ENCODE results near the gene RBM26.

DNA sequence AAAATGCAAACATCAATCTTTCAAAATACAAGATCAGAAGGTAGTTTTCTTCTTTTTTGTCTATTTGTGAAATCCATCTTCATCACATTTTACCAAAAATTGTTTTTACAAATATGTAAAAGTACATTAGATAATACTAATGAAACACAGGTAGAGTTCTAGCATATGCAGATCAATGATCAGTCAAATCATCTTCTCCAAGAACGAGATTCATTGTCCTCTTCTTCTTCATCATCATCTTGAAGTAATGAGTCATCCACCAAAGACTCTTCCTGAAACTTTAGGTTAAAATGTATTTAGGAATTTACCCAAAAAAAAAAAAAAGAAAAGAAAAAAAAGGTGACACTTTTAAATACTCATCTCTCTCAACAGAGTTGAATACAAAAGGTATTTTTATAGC, 85.6 kb downstream of the RBM26 start:
- TF ChIP-seq, protein P1, sequence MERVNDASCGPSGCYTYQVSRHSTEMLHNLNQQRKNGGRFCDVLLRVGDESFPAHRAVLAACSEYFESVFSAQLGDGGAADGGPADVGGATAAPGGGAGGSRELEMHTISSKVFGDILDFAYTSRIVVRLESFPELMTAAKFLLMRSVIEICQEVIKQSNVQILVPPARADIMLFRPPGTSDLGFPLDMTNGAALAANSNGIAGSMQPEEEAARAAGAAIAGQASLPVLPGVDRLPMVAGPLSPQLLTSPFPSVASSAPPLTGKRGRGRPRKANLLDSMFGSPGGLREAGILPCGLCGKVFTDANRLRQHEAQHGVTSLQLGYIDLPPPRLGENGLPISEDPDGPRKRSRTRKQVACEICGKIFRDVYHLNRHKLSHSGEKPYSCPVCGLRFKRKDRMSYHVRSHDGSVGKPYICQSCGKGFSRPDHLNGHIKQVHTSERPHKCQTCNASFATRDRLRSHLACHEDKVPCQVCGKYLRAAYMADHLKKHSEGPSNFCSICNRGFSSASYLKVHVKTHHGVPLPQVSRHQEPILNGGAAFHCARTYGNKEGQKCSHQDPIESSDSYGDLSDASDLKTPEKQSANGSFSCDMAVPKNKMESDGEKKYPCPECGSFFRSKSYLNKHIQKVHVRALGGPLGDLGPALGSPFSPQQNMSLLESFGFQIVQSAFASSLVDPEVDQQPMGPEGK (CRISPR knock-in tag; IDR thresholded peaks at IDR 0.05; ENCODE audit: borderline replicate concordance) = no peak
- TF ChIP-seq ESRRG (CRISPR knock-in tag; IDR thresholded peaks at IDR 0.05) (no peak), SNAI2 (CRISPR knock-in tag; IDR thresholded peaks at IDR 0.05) (no peak), TCF4 (CRISPR knock-in tag; IDR thresholded peaks at IDR 0.05; ENCODE audit: borderline replicate concordance) (no peak), TOX (CRISPR knock-in tag; IDR thresholded peaks at IDR 0.05; ENCODE audit: borderline replicate concordance) (no peak), ZFP30 (CRISPR knock-in tag; IDR thresholded peaks at IDR 0.05) (no peak), ZNF70 (CRISPR knock-in tag; IDR thresholded peaks at IDR 0.05) (no peak), OSR1 (CRISPR knock-in tag; IDR thresholded peaks at IDR 0.05) (no peak), ARNTL (CRISPR knock-in tag; IDR thresholded peaks at IDR 0.05; ENCODE audit: borderline replicate concordance, low read depth) (no peak), ZNF565 (CRISPR knock-in tag; conservative IDR thresholded peaks at IDR 0.05; ENCODE audit: low read depth) (no peak), ZFP3 (CRISPR knock-in tag; IDR thresholded peaks at IDR 0.05) (no peak)
- TF ChIP-seq, protein P2, sequence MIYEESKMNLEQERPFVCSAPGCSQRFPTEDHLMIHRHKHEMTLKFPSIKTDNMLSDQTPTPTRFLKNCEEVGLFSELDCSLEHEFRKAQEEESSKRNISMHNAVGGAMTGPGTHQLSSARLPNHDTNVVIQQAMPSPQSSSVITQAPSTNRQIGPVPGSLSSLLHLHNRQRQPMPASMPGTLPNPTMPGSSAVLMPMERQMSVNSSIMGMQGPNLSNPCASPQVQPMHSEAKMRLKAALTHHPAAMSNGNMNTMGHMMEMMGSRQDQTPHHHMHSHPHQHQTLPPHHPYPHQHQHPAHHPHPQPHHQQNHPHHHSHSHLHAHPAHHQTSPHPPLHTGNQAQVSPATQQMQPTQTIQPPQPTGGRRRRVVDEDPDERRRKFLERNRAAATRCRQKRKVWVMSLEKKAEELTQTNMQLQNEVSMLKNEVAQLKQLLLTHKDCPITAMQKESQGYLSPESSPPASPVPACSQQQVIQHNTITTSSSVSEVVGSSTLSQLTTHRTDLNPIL (CRISPR knock-in tag; IDR thresholded peaks at IDR 0.05; ENCODE audit: low read depth) = no peak
